SH-SY5Y (cell line): ENCODE measurements around the gene SMTNL2.

ENCODE experiments used
- GATA2 ChIP-seq: IDR thresholded peaks from 2 replicates; pipeline ENCODE4 v1.6.1; 2011; ENCODE audit warnings: mild to moderate bottlenecking, low read depth, low read length
- GATA3 ChIP-seq: IDR thresholded peaks from 2 replicates; pipeline ENCODE4 v1.6.1; 2011; ENCODE audit warnings: low read depth, mild to moderate bottlenecking, low read length, moderate library complexity

DNA sequence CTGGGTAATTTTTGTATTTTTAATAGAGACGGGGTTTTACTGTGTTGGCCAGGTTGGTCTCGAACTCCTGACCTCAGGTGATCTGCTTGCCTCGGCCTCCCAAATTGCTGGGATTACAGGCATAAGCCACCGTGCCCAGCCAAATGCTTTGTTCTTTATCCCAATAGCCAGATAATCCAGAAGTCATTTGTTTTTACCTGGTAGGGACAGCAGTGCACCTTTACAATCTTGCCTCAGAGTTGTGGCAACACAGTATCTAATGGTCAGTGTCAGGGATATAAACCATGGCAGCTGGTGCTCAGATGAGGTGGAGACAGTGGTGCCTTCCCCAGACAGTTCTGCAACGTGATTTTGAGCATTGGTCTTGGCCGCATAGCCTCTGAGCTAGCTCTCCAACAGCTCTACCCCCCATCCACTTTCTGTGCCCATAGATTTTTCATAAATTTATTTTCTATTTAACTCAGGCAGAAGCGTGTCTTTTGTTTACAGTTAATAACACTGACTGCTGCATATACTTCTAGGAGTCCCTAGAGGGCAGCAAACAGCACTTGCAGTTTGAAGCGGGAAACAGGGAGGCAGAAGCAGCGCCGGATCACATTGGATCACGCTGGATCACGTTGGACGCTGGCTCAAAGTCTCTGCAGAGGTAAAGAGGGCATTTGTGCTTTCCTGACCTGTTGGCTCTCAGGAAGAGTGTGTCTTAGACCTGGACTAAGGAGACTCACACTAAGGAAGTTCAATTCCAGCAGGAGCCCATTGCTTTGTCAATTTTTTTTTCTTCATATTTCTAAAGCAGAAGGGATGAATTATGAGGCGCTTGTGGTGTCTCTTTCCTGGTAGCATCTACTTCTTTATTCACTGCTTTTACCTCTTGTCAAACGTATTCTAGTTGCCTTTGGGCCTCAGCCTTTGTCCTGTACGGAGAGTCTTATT lies 18.9 kb upstream of the SMTNL2 start:
- TF ChIP-seq GATA2 (no peak), GATA3 (no peak)
